C4-2B (cell line): Measurements from ENCODE around the gene B4GALT1.

Source experiments
- CTCF ChIP-seq: fragments of 450-650 bp; conservative IDR thresholded peaks from 2 replicates; pipeline ENCODE4 v1.5.1; 2017; ENCODE audit warnings: mild to moderate bottlenecking
- ZFX ChIP-seq: fragments of 450-650 bp; IDR thresholded peaks from 2 replicates; pipeline ENCODE4 v1.6.1; 2017

GRCh38 chr9:33193818-33194217 lies 26.7 kb upstream of the B4GALT1 start:
- no peak for TF ChIP-seq CTCF
- TF ChIP-seq ZFX = no peak
